HG02970 (cell line): ENCODE data around the gene FBXL2.
"Not testable (repeated sequence)": the region's sequence is repeated elsewhere in the genome, so short reads cannot be mapped to it uniquely, and the experiment has no call there.

Experiments
- ATAC-seq: cut with Tn5 transposase; IDR thresholded peaks from one replicate; pipeline ENCODE4 v1.9.1; 2021; ENCODE audit warnings: mild to moderate bottlenecking, moderate library complexity, moderate number of reproducible peaks; ENCODE audit not compliant: unreplicated experiment, low FRiP score

FBXL2 gene

DNA sequence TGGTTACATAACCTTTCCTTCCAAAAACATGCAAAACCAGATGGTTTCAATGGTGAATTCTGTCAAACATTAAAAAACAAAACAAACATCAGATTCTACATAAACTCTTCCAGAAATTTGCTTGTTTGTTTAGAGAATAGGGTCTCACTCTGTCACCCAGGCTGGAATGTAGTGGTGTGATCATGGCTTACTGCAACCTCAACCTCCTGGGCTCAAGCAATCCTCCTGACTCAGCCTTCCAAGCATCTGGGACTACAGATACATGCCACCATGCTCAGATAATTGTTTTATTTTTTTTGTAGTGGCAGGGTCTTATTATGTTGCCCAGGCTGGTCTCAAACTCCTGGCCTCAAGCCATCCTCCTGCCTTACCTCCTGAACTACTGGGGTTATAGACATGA, 36.1 kb downstream of the FBXL2 start:
- ATAC-seq = no peak

DNA sequence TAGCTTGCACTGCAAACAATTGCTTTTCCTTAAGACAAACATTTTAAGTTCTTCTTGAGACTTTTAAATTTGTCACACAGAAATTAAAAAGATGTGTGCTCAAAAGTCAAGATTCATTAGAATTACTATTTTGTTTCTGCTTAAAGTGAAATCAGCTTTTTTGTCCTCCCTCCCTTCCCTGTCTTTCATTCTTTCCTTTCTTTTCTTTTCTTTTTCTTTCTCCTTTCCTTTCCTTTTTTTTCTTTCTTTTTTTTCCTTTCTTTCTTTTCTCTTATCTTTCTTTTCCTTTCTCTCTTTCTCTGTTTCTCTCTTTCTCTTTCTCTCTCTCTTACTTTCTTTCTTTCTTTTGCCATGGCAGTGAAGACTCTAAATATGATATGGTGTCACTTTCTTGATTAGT, 37.8 kb downstream of the FBXL2 start:
- no peak for ATAC-seq

- ATAC-seq = no peak
Observed at GRCh38 chr3:33315826-33316225, 38.6 kb downstream of the FBXL2 start.

- no peak for ATAC-seq
Observed at GRCh38 chr3:33317963-33318709, 40.9 kb downstream of the FBXL2 start.

GRCh38 chr3:33318710-33319380, 41.6 kb downstream of the FBXL2 start:
- no peak for ATAC-seq

- ATAC-seq = no peak
Observed at GRCh38 chr3:33322412-33322811, 45.2 kb downstream of the FBXL2 start.

- ATAC-seq = no peak
Observed at GRCh38 chr3:33331414-33331813, 54.2 kb downstream of the FBXL2 start.

GRCh38 chr3:33334364-33334763, 57.1 kb downstream of the FBXL2 start:
- no peak for ATAC-seq

DNA sequence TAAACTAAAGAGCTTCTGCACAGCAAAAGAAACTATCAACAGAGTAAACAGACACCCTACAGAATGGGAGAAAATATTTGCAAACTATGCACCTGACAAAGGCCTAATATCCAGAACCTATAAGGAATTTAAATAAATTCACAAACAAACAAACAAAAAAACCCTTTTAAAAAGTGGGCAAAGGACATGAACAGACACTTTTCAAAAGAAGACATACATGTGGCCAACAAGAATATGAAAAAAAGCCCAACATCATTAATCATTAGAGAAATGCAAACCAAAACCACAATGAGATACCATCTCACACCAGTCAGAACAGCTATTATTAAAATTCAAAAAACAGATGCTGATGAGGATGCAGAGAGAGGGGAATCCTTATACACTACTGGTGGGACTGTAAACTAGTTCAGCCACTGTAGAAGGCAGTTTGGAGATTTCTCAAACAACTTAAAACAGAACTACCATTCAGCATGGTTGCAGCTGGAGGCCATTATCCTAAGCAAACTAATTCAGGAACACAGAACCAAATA, 61.8 kb downstream of the FBXL2 start:
- not testable (repeated sequence) for ATAC-seq

DNA sequence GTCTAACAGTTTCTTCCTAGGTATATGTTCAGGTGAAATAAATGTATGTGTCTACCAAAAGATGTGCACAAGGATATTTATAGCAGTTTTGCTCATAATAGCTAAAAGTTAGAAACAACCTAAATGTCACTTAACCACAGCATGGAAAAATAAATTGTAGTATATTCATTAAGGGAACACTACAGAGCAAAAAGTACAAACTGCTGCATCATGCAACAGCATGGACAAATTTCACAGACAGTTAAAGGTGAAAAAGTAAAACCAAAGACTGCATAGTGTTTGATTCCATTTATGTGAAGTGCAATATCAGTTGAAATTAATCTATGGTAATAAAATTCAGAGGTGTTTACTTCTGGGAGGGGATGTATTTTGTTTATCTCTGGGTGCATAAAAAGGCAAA, 62.5 kb downstream of the FBXL2 start:
- no peak for ATAC-seq

GRCh38 chr3:33355611-33356010, 78.4 kb downstream of the FBXL2 start:
- no peak for ATAC-seq

DNA sequence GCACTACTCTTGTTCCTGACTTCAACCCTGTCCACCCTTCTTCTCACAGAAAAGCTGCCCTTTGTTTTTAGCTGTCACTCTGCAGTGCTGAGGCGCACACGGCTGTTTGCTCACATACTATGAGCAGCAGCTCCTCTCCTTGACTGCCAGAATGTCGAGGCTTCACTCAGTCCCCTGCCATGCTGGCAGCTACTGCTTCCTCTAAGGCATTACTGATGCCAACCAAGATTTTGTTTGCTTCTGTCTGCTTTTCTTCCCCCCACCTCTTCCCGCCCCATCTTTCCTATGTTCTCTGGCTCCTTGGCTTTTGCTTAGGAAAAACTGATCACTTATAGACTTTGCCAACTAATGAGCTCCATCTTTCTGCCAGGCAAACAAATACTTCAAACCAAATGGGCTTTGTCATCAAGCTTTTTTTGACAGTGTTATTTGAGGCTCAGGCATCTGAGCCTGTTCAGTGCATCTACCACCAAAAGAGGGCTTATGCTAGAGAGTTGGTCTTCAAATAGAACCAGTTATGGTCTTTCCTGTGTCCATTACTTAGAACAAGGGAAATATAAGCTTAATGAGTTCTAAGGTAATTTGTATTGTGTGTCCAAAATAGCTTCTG, 81.0 kb downstream of the FBXL2 start:
- ATAC-seq = no peak

- ATAC-seq = no peak
Observed at GRCh38 chr3:33360136-33360825, 83.0 kb downstream of the FBXL2 start.

GRCh38 chr3:33363113-33363800, 86.0 kb downstream of the FBXL2 start:
- ATAC-seq = no peak

- ATAC-seq = no peak
Observed at GRCh38 chr3:33364060-33364459, 86.8 kb downstream of the FBXL2 start.

- no peak for ATAC-seq
Observed at GRCh38 chr3:33364531-33365128, 87.4 kb downstream of the FBXL2 start.

GRCh38 chr3:33372218-33373081, 95.2 kb downstream of the FBXL2 start:
- ATAC-seq = no peak

DNA sequence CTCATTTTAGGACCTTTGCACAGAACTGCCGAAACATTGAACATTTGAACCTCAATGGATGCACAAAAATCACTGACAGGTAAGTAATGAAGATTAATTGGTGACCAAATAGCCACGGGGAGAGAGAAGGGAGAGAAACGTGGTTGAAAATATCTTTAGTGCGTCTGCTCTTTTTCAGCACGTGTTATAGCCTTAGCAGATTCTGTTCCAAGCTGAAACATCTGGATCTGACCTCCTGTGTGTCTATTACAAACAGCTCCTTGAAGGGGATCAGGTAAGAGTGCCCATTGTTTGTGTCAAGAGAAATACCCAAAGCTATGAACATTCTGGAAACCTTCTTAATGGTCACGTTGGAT, 95.8 kb downstream of the FBXL2 start:
- ATAC-seq = no peak

GRCh38 chr3:33377489-33377888, 100.2 kb downstream of the FBXL2 start:
- no peak for ATAC-seq
